Lower leg skin (tissue), 4 donors: Measurements from ENCODE around the gene LLCFC1. TPM values are rescaled to one million over a fixed set of nuclear protein-coding genes. Genes with fewer than 3 reads are reported as not detected.
A peak's percentile ranks its signal among the peaks of the same experiment; 100 is the strongest.

Experiments
- DNase-seq, 2 donors: peaks; one replicate each; pipeline ENCODE4 v3.0.0-alpha.2; 2019; ENCODE audit warnings: low spot score in 2 of 2
- H3K4me3 ChIP-seq: fragments of 200-600 bp; sonication (generic); 2 replicates; pipeline ENCODE4 v1.5.1; 2017; ENCODE audit warnings: mild to moderate bottlenecking, low read depth; ENCODE audit not compliant: poor library complexity, severe bottlenecking
- CTCF ChIP-seq, 3 donors: fragments of 450-650 bp; IDR thresholded peaks; one replicate each; pipeline ENCODE4 v1.5.1; 2016; ENCODE audit warnings: antibody characterized with exemption in 3 of 3, mild to moderate bottlenecking in 3 of 3, moderate library complexity in 2 of 3
- POLR2A ChIP-seq, 2 donors: fragments of 450-650 bp; IDR thresholded peaks; one replicate each; pipeline ENCODE4 v1.6.1; 2016 to 2017; ENCODE audit warnings: antibody characterized with exemption in 2 of 2, mild to moderate bottlenecking in 1 of 2, moderate library complexity in 1 of 2
- WGBS, 2 donors: methylation state at CpG; one replicate each; pipeline ENCODE4 v1.1.5; 2018; 5-methylcytosine and 5-hydroxymethylcytosine counted together
- intact Hi-C: fragments of 100-400 bp; cut with DNase I; formaldehyde crosslinking; loops from one replicate; pipeline ENCODE4 v1.15.0; 2023; ENCODE audit warnings: low total_unique reads
- total RNA-seq, 4 donors: library from RNA; depleted of rRNA; stranded (reverse); fragments of >200 nt; gene quantifications; one replicate each; pipeline ENCODE4 v1.1.0, GENCODE V29; 2016

LLCFC1 gene
- total RNA-seq, 4 donors from 2014 or later: not detected

- TF ChIP-seq CTCF (IDR thresholded peaks at IDR 0.05): no peak
- TF ChIP-seq POLR2A (IDR thresholded peaks at IDR 0.05): no peak
- 56 to 58% methylated on average over 7 of the region's 7 CpGs for WGBS, 2 donors
- peak; percentile 72 to 77 for DNase-seq
- H3K4me3 ChIP-seq: no peak overlapping the region
- intact Hi-C loops: loop anchor here (5.0 kb wide), 1 partner anchor 46 kb away; no protein-coding TSS in a partner anchor
Measured at GRCh38 chr7:142943706-142944268, 4.5 kb downstream of the LLCFC1 start.

GRCh38 chr7:142945001-142945400 lies 5.7 kb downstream of the LLCFC1 start:
- no peak overlapping the region for H3K4me3 ChIP-seq
- TF ChIP-seq CTCF (IDR thresholded peaks at IDR 0.05): no peak
- WGBS, 2 donors: 66 to 67% methylated on average over 3 of the region's 3 CpGs
- DNase-seq: peak in 1 of 2 donors; percentile 72
- intact Hi-C loops: no loop called here

GRCh38 chr7:142948603-142949002 lies 9.3 kb downstream of the LLCFC1 start:
- 88 to 94% methylated on average over 4 of the region's 4 CpGs for WGBS, 2 donors
- intact Hi-C loops: no loop called here
- no peak for TF ChIP-seq CTCF (IDR thresholded peaks at IDR 0.05)
- no peak for TF ChIP-seq POLR2A (IDR thresholded peaks at IDR 0.05)
- H3K4me3 ChIP-seq: no peak overlapping the region
- peak in 1 of 2 donors; percentile 43 for DNase-seq

- intact Hi-C loops: no loop called here
- TF ChIP-seq CTCF (IDR thresholded peaks at IDR 0.05) (no peak), POLR2A (IDR thresholded peaks at IDR 0.05) (no peak)
- no peak overlapping the region for H3K4me3 ChIP-seq
- DNase-seq: peak in 1 of 2 donors; percentile 45
Measured at GRCh38 chr7:142950235-142950634, 11.0 kb downstream of the LLCFC1 start.

- no peak overlapping the region for H3K4me3 ChIP-seq
- intact Hi-C loops: no loop called here
- no peak for DNase-seq
- TF ChIP-seq POLR2A (IDR thresholded peaks at IDR 0.05) (no peak), CTCF (IDR thresholded peaks at IDR 0.05) (no peak)
Measured at GRCh38 chr7:142954680-142955268, 15.5 kb downstream of the LLCFC1 start.
